HG03575 (cell line): Measurements from ENCODE around the gene ATP11A.

Source experiments
- ATAC-seq: cut with Tn5 transposase; IDR thresholded peaks from one replicate; pipeline ENCODE4 v1.9.1; 2021; ENCODE audit not compliant: unreplicated experiment, insufficient number of reproducible peaks, low FRiP score; ENCODE audit errors: extremely low read depth

The ATP11A gene

GRCh38 chr13:112899281-112900225 is 209.7 kb downstream of the ATP11A start:
- no peak for ATAC-seq

GRCh38 chr13:112900226-112900600 is 210.4 kb downstream of the ATP11A start:
- ATAC-seq = no peak

GRCh38 chr13:112900691-112901091 is 210.9 kb downstream of the ATP11A start:
- no peak for ATAC-seq

- no peak for ATAC-seq
These were observed 212.3 kb downstream of the ATP11A start for GRCh38 chr13:112902101-112902651.

GRCh38 chr13:112902669-112903068 is 212.8 kb downstream of the ATP11A start:
- ATAC-seq = no peak

GRCh38 chr13:112903071-112903577 is 213.3 kb downstream of the ATP11A start:
- no peak for ATAC-seq

GRCh38 chr13:112903606-112904195 is 213.9 kb downstream of the ATP11A start:
- ATAC-seq = no peak

GRCh38 chr13:112904436-112904960 is 214.7 kb downstream of the ATP11A start:
- ATAC-seq = no peak

GRCh38 chr13:112905086-112905485 is 215.2 kb downstream of the ATP11A start:
- ATAC-seq = no peak

GRCh38 chr13:112905619-112905989 is 215.8 kb downstream of the ATP11A start:
- no peak for ATAC-seq

- no peak for ATAC-seq
These were observed 216.3 kb downstream of the ATP11A start for GRCh38 chr13:112905990-112906641.

GRCh38 chr13:112907286-112907685 is 217.4 kb downstream of the ATP11A start:
- no peak for ATAC-seq

- no peak for ATAC-seq
These were observed 218.1 kb downstream of the ATP11A start for GRCh38 chr13:112907871-112908331.

- no peak for ATAC-seq
These were observed 218.5 kb downstream of the ATP11A start for GRCh38 chr13:112908342-112908741.

GRCh38 chr13:112910016-112910415 is 220.2 kb downstream of the ATP11A start:
- ATAC-seq = no peak

GRCh38 chr13:112910616-112911280 is 220.9 kb downstream of the ATP11A start:
- no peak for ATAC-seq

- ATAC-seq = no peak
These were observed 221.5 kb downstream of the ATP11A start for GRCh38 chr13:112911285-112911701.

GRCh38 chr13:112911883-112912282 is 222.0 kb downstream of the ATP11A start:
- ATAC-seq = no peak
